Prostate gland (tissue), 2 donors: ENCODE measurements around the gene MYCBP.

Experiments
- POLR2AphosphoS5 ChIP-seq: sonication (generic); formaldehyde crosslinking; IDR thresholded peaks from one replicate; pipeline ENCODE4 v1.6.1; 2017; ENCODE audit warnings: antibody characterized with exemption
- TF ChIP-seq, protein P1 (sequence below), 4 experiments: fragments of 200-600 bp in 2 of 4; fragments of 450-650 bp in 2 of 4; sonication (generic) in 2 of 4; IDR thresholded peaks; 1 replicate in 3 of 4; 2 replicates in 1 of 4; pipeline ENCODE4 v1.5.1; 2016 to 2019; ENCODE audit warnings: antibody characterized with exemption in 4 of 4, mild to moderate bottlenecking in 2 of 4, moderate library complexity in 2 of 4

DNA sequence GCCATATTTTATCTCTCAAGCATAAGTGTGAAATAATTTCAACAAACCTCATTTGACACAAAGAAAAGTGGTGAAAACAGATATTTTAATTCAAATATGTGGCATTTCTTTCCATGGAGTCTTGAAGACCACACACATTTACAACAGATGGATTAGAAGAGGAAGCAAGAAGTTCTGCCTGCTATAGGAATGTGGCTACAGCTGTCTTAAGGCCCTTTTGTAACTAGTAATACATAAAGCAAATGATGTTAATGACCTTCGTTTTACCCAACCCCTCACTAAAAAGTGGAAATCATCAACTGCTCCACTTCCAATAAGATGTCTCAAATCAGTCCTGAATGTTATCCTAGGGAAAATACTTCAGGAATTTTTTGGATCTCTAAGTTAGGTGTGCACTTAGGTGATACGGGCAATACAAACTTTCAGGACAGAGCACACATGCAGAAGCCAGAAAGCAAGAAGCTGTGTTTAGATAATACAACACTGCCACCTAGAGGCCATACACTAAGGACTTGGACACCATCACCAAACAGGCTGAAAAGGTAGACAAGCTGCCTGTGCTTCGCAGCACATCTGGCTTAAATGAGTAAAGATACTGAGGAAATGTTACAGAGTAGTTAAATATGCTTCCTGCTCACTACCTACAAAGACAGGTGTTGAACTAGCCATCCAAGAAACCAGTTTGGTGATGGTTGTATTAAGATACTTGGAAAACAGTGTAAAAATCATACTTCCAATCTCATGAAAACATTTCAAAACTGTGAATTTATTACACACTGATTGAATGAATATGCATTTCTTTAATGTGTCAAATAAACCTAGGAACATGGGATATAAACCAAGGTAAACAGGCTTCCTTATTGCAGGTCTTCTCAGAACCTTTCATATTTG is 38.0 kb downstream of the MYCBP start:
- TF ChIP-seq, protein P1, sequence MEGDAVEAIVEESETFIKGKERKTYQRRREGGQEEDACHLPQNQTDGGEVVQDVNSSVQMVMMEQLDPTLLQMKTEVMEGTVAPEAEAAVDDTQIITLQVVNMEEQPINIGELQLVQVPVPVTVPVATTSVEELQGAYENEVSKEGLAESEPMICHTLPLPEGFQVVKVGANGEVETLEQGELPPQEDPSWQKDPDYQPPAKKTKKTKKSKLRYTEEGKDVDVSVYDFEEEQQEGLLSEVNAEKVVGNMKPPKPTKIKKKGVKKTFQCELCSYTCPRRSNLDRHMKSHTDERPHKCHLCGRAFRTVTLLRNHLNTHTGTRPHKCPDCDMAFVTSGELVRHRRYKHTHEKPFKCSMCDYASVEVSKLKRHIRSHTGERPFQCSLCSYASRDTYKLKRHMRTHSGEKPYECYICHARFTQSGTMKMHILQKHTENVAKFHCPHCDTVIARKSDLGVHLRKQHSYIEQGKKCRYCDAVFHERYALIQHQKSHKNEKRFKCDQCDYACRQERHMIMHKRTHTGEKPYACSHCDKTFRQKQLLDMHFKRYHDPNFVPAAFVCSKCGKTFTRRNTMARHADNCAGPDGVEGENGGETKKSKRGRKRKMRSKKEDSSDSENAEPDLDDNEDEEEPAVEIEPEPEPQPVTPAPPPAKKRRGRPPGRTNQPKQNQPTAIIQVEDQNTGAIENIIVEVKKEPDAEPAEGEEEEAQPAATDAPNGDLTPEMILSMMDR (IDR thresholded peaks at IDR 0.05) = peak; percentile 61 to 88 (median 82)
- TF ChIP-seq POLR2AphosphoS5 = peak; percentile 44
